Activated CD8-positive, alpha-beta memory T cell treated with anti-CD3 and anti-CD28 coated beads for 1 hour (primary cell): ENCODE results near the gene CFAP57.
"Not testable (repeated sequence)": the region's sequence is repeated elsewhere in the genome, so short reads cannot be mapped to it uniquely, and the experiment has no call there.

ENCODE experiments used
- DNase-seq, 2 donors: peaks; one replicate each; pipeline ENCODE4 v3.0.0-alpha.2; 2020; ENCODE audit warnings: low read depth in 1 of 2; ENCODE audit errors: extremely low read depth in 1 of 2

The CFAP57 gene

DNA sequence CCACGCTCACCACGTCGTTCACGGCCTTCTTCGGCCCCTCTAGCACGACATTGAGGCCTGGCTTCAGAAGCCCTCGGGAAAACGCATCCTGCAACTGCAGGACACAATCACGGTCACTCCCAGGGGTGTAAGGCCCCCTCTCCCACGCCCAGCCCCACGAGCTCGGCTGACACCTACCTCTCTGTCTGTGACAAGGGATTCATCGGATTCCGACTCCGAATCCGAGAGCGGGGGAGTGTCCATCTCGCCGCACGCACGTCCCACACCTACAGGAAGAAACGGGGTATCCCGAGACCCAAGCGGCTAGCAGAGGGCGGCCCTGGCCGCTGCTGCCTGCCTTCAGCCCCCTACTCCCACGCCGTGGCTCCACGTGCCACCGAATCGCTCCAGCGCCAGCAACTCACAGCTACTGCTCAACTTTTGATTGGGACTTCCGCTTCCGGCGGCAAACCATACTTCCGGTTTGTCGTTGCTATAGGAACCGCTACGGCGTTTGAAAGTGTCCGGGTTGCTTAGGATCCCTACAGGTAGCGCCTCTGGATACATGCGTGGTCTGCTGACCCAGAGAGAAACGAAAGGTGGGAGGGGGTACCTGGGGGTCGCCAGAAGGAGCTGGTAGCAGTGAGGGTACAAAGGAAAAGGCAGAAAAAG is at the start of gene CFAP57, which contains the start of gene EBNA1BP2:
TSS of gene CFAP57 (plus strand) at position 455 of the 651 bp plus-strand sequence. CDS start 424 bp downstream, outside the sequence.
TSS of gene EBNA1BP2 (minus strand) at position 415 of the 651 bp plus-strand sequence. CDS start at position 243, 172 bp downstream.
- peak; percentile 71 to 78 for DNase-seq

GRCh38 chr1:43123031-43123430 is 49.1 kb upstream of the CFAP57 start:
- DNase-seq, result no peak

DNA sequence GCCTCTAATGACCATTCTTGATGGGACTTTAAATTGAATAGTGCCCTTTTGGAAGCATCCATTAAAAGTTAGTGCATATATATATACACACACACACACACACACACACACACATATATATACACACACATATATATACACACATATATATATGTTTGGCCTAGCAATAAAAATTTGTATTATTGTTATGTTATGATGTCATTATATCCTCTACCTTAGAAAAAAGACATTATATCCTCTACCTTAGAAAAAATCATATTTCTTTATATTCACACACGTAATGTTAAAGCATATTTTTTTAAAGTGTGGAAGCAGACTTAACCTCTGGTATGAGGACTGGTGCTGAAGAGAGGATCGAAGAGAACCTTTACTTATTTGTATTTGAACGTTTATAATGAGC is 43.3 kb upstream of the CFAP57 start:
- no peak for DNase-seq

DNA sequence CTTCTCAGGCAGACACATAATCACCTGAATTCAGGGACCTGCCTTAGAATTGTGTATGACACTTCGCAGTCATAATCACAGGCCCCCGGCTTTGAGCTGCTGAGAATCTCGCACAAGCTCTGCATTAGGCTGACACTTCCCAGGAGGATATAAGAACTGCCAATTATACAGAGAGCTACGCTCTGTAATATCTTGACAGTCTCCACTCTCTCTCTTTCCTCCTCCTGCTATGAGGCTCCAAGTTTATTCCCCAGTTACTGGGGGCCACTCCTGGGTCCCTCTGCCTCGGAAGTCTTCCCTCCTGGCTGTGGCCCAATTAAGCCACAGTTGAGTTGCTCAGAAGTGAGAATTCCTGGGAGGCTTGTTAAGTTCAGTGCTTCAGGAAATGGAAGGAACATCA is 42.7 kb upstream of the CFAP57 start:
- no peak for DNase-seq

DNA sequence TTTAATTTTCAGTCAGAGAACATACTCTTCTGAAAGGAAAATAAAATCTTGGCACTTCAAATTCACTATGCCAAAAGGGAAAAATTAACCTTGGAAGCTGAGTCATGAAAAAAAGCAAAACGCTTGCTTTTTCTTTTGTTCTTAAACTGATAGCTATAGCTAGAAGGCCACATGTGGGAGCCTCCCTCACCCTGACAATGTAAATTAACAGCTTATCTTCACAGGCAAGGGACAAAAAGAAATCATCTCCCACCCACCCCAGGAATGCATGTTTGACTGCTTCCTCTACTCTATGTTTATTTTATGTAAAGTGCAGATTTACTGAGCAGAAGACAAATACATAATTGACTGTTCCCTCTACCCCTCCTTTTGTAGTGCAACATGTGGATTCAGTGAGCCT is 38.1 kb upstream of the CFAP57 start:
- no peak for DNase-seq

- no peak for DNase-seq
Observed at GRCh38 chr1:43134640-43135039, 37.5 kb upstream of the CFAP57 start.

DNA sequence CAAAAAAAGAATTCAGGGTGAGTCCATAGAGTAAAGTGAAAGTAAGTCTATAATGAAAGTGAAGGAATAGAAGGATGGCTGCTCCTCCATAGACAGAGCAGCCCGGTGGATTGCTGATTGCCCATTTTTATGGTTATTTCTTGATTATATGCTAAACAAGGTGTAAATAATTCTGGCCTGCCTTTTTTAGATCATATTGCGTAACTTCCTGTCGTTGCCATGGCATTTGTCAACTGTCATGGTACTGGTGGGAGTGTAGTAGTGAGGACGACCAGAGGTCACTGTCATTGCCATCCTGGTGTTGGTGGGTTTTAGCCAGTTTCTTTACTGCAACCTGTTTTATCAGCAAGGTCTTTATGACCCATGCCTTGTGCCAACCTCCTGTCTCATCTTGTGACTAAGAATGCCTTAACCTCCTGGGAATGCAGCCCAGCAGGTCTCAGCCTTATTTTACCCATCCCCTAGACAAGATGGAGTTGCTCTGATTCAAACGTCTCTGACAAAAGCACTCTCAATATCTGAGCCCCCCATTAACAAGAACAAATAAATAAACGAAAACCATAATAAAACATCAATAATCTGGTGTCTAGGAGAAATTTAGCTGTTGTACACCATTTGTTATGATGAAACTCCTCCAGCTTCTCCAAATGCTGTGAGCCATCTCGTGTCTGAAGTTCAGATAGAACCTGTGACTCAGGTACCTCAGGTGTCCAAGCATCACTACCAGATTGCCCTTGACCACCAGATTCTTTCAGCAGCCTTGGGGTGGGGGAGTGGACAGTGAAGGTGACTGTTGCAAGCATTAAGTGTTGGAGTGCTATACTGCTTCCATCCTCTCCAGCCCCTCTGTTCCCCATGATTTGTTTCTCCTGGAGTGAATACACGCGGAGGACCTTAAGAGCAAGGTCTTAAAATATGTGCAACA is 36.0 kb upstream of the CFAP57 start:
- DNase-seq, result no peak

DNA sequence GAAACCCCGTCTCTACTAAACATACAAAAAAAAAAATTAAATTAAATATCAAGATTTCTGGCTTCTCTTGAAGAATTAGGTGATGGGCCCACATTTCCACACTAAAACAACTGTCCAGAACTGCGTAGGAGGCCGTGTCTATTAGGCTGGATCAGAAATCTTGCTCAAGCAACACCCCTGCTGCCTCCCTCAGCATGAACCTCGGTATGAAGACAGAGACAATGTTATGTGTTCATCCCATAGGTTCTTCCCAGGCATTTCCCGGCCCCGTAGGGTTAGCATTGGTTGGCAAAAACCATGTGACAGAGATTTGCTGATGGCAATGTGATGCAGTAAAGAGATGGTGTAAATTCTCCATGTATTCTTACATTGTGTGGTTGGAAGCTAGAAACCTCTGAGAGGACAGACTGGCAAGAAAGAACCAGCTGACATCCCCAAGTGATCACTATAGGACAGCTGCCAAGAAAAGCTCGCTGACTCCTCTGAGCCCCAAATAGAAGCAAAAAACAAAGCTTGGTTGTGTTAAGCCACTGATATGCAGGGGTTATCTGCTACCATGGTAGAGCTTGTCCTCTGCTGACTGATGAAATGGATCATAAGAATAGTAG is 34.6 kb upstream of the CFAP57 start:
- DNase-seq, result no peak

DNA sequence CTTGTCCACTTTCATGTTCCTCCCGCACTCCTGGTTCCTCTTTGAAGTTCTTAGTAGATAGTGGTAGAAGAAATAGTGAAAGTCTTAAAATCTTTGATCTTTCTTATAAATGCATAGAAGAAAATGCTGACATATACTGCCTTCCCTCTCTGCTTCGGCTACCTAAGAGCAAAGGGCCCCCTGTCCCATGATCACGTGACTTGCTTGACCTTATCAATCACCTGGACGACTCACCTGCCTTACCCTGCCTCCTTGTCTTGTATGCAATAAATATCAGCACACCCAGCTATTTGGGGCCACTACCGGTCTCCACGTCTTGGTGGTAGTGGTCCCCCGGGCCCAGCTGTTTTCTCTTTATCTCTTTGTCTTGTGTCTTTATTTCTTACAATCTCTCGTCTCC is 32.8 kb upstream of the CFAP57 start:
- DNase-seq, result not testable (repeated sequence)

GRCh38 chr1:43140010-43140409 is 32.1 kb upstream of the CFAP57 start:
- no peak for DNase-seq

GRCh38 chr1:43140583-43140982 is 31.5 kb upstream of the CFAP57 start:
- DNase-seq, result no peak

DNA sequence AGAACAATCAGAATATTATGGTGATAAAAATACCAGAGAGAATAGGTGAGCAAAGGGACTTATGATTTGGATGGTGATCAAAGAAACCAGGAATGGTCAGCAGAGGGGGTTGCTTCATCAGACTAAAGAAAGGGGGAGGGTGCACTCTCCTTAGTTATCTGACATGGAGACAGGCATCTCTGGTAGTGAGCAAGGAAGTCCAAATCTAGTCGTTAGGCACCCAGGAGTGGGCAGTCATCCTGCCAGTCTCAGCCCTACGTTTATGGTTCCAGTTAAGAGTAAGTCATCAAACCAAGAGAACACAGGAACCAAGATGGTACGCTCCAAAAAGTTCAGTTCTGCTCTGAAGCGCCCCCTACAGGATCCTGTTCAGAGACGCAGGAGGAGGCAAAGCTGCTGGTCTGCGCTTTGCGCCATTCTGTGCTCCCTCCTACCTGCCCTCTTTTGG is 28.7 kb upstream of the CFAP57 start:
- no peak for DNase-seq

DNA sequence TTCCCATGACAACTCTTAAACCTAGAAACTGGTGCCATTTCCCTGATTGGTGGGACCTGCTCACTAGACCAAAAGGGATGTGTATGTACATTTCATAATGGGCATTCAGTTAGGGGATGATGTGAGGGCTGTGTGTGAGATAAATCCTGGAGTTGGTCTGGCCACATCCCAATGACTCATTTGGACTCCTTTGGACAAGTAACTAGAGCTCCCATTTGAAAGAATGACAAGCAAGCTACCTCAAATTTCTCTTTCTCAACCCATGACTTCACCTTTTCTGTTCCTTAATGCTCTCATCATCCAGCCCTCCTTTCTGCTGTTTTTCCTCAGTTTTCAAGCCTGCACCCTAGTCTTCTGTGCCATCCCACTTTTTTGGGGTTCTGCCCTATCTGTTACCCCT is 27.9 kb upstream of the CFAP57 start:
- no peak for DNase-seq

DNA sequence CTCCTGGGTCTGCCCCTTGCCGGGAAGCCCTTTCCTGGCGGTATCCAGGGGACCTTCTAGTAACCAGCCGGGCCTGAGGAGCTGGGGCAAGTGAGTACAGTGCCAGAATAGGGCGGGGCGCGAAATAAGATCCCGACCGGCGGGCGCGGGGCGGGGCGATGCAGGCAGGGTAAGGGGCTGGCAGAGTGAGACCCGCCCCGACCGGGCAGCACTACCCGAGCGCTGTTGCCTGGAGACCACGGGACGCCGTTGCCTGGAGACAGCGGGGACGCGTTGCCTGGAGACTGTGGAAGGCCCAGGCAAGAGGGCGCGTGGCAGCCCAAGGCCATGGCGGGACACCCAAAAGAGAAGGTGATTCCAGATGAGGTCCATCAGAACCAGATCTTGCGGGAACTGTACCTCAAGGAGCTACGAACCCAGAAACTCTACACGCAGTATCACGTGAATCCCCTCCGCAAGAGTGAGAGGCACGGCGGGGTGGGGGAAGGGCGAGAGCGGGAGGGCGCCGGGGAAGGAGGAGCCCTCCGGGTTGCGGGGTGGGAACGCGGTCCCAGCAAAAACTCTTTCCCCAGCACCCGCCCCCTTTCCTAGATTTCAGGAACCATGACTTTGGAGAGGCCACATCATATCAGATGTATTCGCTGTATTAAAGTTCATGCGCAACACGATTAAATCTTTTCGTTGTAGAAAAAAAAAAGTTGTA is 24.4 kb upstream of the CFAP57 start:
- DNase-seq, result no peak

DNA sequence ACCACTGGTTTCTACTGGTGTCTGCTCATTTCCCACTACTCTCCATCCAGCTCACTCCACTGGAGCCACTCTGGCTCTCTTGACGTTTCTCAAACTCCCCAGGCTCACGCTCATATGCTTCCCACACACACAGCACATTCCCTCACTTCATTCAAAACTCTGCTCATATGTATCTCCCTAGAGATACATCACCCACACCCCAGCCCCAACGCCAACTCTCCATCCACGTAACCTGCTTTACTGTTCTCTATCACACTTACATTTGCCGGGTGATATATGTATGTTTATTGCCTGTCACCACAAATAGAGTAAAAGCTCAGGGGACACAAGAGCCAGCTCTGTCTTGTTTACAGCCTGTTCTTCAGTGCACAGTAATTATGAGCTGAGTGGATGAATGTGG is 22.2 kb upstream of the CFAP57 start:
- DNase-seq, result no peak

DNA sequence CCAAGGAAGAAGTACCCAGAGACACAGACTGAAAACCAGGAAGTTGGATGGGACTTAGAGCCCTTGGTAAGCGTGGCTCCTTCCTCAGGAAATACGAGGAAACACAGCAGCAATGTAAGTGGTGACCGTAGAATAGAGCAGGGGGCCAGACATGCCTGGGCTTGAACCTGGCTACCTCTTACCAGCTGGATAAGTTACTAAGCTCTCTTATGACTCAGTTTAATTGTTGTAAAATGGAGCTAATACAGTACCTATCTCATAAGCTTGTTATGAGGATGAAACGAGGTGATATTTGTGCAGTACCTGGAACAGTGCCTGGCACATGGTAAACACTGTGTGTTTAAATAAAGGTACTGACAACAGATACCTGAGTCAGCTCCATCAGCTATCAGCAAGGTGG is 19.3 kb upstream of the CFAP57 start:
- DNase-seq, result no peak

DNA sequence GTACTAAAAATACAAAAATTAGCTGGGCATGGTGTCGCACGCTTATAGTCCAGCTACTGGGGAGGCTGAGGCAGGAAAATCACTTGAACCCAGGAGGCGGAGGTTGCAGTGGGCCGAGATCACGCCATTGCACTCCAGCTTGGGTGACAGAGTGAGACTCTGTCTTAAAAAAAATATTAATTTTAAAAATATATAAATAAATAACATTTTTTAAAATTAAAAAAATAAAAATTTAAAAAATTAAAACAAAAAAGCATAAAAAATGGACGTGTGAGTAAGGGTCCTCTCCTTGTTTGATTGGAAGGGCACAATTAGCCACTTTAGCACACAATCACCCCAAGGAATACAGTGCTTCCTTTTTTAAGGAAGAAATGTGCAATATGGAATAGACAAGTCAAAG is 18.7 kb upstream of the CFAP57 start:
- no peak for DNase-seq

- DNase-seq, result no peak
Observed at GRCh38 chr1:43156026-43156425, 16.1 kb upstream of the CFAP57 start.

GRCh38 chr1:43165162-43165561 is 7.0 kb upstream of the CFAP57 start:
- DNase-seq, result no peak

DNA sequence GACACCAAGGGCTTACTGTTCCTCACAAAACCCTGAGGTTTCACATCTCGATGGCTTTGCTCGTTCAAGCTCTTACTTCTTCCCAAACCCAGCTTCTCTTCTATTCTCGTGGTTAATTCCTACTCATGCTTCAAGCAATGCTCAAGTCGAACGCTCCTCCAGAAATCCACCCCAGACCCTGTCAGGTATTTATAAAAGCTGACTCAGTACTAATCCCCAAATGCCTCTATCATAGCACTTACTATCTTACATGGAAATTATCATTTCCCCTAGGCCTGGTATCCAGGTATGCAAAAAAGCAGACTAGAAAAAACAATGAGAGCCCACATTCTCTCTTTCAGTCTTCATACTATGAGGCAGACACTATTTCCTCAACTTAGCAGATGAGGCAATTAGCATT is 6.4 kb upstream of the CFAP57 start:
- no peak for DNase-seq

DNA sequence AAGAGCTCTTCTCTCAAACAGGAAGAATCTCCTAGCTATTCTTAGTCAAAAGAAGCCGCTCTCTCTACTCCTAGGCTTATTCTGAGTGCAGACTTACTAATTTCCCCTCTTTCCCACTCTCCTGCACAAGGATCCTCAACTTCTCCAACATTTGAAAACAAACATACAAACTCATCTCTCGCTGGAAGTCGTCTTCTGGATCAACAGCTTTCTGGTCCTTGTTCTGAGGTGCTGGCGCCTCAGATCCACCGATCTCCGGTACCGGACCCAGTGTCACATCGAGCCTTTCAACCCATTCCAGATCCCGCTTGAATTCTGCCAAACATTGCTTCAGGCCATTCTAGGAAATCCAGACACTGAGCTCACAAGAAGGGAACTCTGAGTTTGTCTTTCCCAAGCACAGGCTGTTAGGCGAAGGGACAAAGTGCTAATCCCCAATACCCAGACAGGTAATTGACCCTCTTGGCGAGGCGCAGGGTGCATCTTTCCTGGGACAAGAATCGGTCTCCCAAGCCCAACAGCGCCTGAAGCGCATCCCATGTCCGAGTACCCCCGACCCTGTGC is 736 bp upstream of the CFAP57 start:
- no peak for DNase-seq
